Measurements from ENCODE around the gene NFATC1.

Gene NFATC1

GRCh38 chr18:79393181-79393634 lies 2.5 kb upstream of the NFATC1 start:
- no peak for DNase-seq

GRCh38 chr18:79393635-79394533 lies 1.8 kb upstream of the NFATC1 start:
- DNase-seq, result peak; percentile 44

GRCh38 chr18:79394534-79395307 lies 1.0 kb upstream of the NFATC1 start:
- DNase-seq, result peak; percentile 82

GRCh38 chr18:79395308-79395640 lies 456 bp upstream of the NFATC1 start:
- DNase-seq, result no peak

- DNase-seq, result peak; percentile 51
Observed at GRCh38 chr18:79396431-79397246, 909 bp downstream of the NFATC1 start.

GRCh38 chr18:79397247-79397829 lies 1.6 kb downstream of the NFATC1 start:
- no peak for DNase-seq

- no peak for DNase-seq
Observed at GRCh38 chr18:79397830-79398761, 2.4 kb downstream of the NFATC1 start.

- peak; percentile 28 for DNase-seq
Observed at GRCh38 chr18:79399275-79400081, 3.7 kb downstream of the NFATC1 start.

GRCh38 chr18:79400091-79400590 lies 4.4 kb downstream of the NFATC1 start:
- DNase-seq, result peak; percentile 65

- DNase-seq, result peak; percentile 65
Observed at GRCh38 chr18:79400591-79401381, 5.1 kb downstream of the NFATC1 start.

- DNase-seq, result no peak
Observed at GRCh38 chr18:79401494-79402208, 5.9 kb downstream of the NFATC1 start.

GRCh38 chr18:79402209-79402576 lies 6.5 kb downstream of the NFATC1 start:
- no peak for DNase-seq

GRCh38 chr18:79402977-79403722 lies 7.4 kb downstream of the NFATC1 start:
- DNase-seq, result no peak

GRCh38 chr18:79403723-79404566 lies 8.2 kb downstream of the NFATC1 start:
- DNase-seq, result no peak

GRCh38 chr18:79404567-79404910 lies 8.8 kb downstream of the NFATC1 start:
- peak; percentile 50 for DNase-seq

GRCh38 chr18:79405019-79405780 lies 9.5 kb downstream of the NFATC1 start:
- DNase-seq, result peak; percentile 71

Data from activated naive CD4-positive, alpha-beta T cell treated with Interleukin-2 at 50 U/mL for 16 hours (primary cell).